ENCODE measurements around the gene SPEF1.

DNA sequence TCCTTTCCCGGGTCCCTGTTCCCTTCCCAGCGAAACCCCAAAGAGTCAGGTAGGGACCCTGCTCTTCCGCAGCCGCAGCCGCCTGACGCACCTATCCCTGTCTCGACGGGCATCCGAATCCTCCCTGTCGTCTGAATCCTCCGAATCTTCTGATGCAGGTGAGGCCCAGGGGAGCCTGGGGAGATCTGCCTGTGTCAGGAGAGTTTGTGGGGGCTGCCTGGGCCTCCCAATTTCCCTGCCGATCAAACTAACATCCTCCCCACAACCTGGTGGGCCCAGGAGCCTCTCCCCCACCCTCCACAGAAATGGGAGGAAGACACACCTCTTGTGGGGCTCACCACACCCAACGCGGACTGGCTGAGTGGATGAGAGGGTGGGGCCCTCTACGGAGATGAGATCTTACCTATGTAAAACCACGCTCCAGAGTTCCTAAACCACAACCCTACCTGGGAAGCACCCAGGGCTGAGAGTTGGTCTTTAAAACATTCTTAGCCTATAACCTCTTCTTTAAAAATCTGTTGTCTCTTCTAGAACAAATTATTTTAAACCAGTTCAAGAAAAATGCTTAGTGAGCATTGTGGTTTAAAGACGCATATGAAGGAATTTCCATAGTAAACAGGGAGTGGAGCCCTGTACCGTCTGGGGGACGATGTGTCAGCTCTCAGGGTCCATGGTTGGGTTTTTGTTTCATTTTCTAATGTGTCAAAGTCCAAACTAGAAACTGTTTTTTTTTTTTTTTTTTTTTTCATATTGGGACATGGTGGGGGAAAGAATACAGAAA, 16.5 kb upstream of the SPEF1 start:
- TF ChIP-seq, protein P1, sequence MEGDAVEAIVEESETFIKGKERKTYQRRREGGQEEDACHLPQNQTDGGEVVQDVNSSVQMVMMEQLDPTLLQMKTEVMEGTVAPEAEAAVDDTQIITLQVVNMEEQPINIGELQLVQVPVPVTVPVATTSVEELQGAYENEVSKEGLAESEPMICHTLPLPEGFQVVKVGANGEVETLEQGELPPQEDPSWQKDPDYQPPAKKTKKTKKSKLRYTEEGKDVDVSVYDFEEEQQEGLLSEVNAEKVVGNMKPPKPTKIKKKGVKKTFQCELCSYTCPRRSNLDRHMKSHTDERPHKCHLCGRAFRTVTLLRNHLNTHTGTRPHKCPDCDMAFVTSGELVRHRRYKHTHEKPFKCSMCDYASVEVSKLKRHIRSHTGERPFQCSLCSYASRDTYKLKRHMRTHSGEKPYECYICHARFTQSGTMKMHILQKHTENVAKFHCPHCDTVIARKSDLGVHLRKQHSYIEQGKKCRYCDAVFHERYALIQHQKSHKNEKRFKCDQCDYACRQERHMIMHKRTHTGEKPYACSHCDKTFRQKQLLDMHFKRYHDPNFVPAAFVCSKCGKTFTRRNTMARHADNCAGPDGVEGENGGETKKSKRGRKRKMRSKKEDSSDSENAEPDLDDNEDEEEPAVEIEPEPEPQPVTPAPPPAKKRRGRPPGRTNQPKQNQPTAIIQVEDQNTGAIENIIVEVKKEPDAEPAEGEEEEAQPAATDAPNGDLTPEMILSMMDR (conservative IDR thresholded peaks at IDR 0.05): no peak
- no peak for TF ChIP-seq ZFX (IDR thresholded peaks at IDR 0.05)
